ENCODE results near the gene MKKS. TPM values are rescaled to one million over a fixed set of nuclear protein-coding genes. Genes with fewer than 3 reads are reported as not detected.

Gene MKKS
- total and polyA plus RNA-seq, 2 experiments from 2014 or later: 9.1 to 45.9 TPM

DNA sequence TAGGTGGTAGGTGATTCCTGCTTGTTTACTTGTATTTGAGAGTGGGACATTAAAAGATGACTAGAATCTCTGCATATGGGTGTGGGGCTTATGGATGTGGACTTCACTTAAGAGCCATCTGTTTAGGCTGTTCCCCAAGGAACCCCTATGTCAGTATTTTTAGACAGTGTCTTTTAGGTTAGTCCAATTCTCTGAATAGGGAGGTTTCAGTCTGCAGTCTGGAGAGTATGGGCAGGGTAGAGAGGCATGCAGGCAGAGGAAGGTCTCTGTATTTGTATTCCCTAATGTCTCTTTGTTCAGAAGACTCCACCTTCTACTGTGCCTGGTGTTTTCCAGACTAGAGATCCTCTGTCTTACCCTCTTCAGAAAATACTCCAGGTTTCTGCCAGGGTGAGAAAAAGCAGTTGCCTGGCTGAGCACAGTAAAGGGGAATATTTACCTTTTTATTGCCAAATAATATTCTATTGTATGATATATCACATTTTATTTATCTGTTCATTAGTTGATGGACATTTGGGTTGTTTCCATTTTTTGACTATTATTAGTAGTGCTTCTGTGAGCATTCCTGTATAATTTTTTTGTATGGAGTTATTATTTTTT is 20.2 kb upstream of the MKKS start:
- no peaks in the 10 kb centered on the region for H3K27me3 ChIP-seq
- no peaks in the 10 kb centered on the region for H3K9me3 ChIP-seq (ENCODE audit: low read depth)
- H3K4me1 ChIP-seq (ENCODE audit: low read depth): no peaks in the 10 kb centered on the region
- H3K36me3 ChIP-seq: no peaks in the 10 kb centered on the region
- TF ChIP-seq, protein P1, sequence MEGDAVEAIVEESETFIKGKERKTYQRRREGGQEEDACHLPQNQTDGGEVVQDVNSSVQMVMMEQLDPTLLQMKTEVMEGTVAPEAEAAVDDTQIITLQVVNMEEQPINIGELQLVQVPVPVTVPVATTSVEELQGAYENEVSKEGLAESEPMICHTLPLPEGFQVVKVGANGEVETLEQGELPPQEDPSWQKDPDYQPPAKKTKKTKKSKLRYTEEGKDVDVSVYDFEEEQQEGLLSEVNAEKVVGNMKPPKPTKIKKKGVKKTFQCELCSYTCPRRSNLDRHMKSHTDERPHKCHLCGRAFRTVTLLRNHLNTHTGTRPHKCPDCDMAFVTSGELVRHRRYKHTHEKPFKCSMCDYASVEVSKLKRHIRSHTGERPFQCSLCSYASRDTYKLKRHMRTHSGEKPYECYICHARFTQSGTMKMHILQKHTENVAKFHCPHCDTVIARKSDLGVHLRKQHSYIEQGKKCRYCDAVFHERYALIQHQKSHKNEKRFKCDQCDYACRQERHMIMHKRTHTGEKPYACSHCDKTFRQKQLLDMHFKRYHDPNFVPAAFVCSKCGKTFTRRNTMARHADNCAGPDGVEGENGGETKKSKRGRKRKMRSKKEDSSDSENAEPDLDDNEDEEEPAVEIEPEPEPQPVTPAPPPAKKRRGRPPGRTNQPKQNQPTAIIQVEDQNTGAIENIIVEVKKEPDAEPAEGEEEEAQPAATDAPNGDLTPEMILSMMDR (IDR thresholded peaks at IDR 0.05; ENCODE audit: low read depth, low read length): no peak
- no peak for DNase-seq (ENCODE audit: low read depth in 1 of 2, low spot score in 1 of 2)
- H3K4me3 ChIP-seq: no peak overlapping the region
- no peak overlapping the region for H3K27ac ChIP-seq

DNA sequence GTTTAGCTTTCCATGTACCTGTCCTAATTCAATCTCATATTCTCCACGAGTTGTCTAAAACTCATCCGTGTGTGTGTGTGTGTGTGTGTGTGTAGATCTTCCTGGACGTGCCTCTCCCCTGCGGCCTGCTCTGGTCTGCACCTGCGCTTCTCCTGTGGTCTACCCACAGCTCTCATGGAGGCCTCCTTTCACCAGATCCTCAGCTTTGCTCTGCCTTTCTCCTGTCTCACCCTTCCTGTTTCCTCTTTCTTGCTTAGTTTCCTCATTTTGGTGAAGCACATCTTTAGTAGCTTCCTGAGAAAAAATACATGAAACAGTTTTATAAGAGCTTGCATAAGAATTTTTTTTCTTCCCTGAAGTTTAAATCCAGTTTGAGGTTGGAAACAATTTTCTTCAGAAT is 19.2 kb upstream of the MKKS start:
- Histone ChIP-seq H3K27me3 (no peaks in the 10 kb centered on the region), H3K9me3 (ENCODE audit: low read depth) (no peaks in the 10 kb centered on the region), H3K4me3 (no peak overlapping the region), H3K36me3 (no peaks in the 10 kb centered on the region), H3K4me1 (ENCODE audit: low read depth) (no peaks in the 10 kb centered on the region), H3K27ac (no peak overlapping the region)
- DNase-seq (ENCODE audit: low read depth in 1 of 2, low spot score in 1 of 2): no peak
- TF ChIP-seq, protein P1 (IDR thresholded peaks at IDR 0.05; ENCODE audit: low read depth, low read length): no peak

DNA sequence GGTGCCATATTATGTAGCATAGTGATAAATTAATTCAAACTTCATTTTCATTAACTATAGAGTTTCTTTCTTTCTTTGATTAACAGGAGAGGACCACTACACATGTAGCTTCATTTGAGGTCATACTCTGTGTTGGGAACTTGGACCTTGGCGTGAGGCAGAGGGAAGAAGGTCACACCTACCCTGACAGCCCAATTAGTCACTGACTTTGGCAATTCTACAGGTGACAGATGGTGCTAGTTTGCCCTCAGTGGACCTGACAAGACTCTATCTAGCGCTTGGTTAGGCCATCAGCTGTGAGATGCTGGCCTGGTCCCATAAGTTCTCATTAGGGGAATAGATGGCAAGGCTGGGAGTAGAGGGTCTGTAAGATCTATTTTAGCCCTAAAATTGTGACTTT is 15.2 kb upstream of the MKKS start:
- no peak for DNase-seq (ENCODE audit: low read depth in 1 of 2, low spot score in 1 of 2)
- no peaks in the 10 kb centered on the region for H3K4me1 ChIP-seq (ENCODE audit: low read depth)
- no peaks in the 10 kb centered on the region for H3K9me3 ChIP-seq (ENCODE audit: low read depth)
- no peak overlapping the region for H3K4me3 ChIP-seq
- no peak overlapping the region for H3K27ac ChIP-seq
- TF ChIP-seq, protein P1 (IDR thresholded peaks at IDR 0.05; ENCODE audit: low read depth, low read length): no peak
- H3K27me3 ChIP-seq: no peaks in the 10 kb centered on the region
- no peaks in the 10 kb centered on the region for H3K36me3 ChIP-seq

DNA sequence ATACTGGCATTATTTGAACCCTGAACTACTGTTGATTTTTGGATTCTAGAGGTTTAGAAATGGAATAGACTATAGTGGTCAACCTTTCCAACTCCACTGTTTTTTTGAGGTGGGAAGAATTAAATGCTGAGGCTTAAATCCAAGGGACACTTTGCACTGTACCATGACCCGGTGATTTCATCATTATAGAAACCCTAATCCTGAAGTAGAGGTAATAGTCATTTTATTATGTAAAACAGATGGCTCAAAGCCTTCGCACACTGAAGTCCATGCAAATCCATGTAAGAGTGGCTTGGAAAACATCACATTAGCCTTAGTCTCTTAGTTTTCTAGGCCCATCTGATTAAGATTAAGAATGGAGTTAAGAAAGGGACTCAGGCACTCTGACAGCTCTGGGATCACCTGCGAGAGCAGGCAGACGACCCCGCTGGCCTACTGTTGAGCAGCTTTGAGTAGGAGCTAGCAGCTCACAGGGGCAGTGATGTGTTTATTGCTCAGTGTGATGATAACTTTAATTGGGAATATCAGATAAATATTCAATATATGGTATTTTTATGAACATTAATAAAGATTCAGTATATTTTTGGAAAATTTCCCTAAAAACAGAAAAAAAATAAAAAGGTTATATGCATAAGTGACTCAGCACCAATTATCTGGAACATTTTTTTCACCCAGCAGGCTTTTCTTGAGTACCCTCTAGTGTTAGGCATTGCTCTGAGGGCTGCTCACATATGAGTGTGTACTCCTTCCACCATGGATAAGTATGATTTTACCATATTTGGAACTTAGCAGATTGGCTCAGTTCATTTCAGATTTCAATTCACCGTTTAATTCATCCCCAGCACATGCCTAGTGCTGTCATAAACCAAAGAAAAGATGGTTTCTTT is 14.5 kb upstream of the MKKS start:
- Histone ChIP-seq H3K4me3 (no peak overlapping the region), H3K27ac (no peak overlapping the region), H3K36me3 (no peaks in the 10 kb centered on the region), H3K27me3 (no peaks in the 10 kb centered on the region), H3K9me3 (ENCODE audit: low read depth) (no peaks in the 10 kb centered on the region), H3K4me1 (ENCODE audit: low read depth) (no peaks in the 10 kb centered on the region)
- DNase-seq (ENCODE audit: low read depth in 1 of 2, low spot score in 1 of 2): peak in 1 of 2 donors; percentile 37
- TF ChIP-seq, protein P1 (IDR thresholded peaks at IDR 0.05; ENCODE audit: low read depth, low read length): no peak

DNA sequence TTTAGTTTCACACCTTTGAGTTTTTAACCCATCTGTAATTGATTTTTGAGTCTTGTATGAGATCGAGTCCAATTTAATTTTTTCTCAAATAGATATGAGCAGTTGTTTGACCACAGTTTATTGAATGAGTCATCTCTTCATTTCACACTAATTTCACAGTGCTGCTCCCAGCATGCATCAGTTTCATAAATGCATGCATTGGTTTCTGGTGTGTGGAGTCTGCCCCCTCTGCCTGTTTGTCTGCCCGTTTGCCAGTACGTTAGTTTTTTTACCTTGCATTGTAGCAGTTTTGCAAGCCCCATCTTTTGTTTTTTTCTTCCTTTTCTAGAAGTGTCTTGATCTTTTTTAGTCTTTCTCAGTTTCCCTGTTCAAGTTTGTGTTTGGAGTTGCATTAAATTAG is 13.0 kb upstream of the MKKS start:
- TF ChIP-seq, protein P1 (IDR thresholded peaks at IDR 0.05; ENCODE audit: low read depth, low read length): peak; percentile 22
- H3K36me3 ChIP-seq: no peaks in the 10 kb centered on the region
- DNase-seq (ENCODE audit: low read depth in 1 of 2, low spot score in 1 of 2): peak in 1 of 2 donors; percentile 77
- H3K4me3 ChIP-seq: no peak overlapping the region
- no peaks in the 10 kb centered on the region for H3K4me1 ChIP-seq (ENCODE audit: low read depth)
- no peaks in the 10 kb centered on the region for H3K9me3 ChIP-seq (ENCODE audit: low read depth)
- no peak overlapping the region for H3K27ac ChIP-seq
- H3K27me3 ChIP-seq: no peaks in the 10 kb centered on the region

All from cardiac muscle cell (in vitro differentiated cells and primary cell).